ENCODE data around the gene LDB2.

GRCh38 chr4:16706251-16706650 lies 192.2 kb downstream of the LDB2 start:
- TF ChIP-seq, protein P1, sequence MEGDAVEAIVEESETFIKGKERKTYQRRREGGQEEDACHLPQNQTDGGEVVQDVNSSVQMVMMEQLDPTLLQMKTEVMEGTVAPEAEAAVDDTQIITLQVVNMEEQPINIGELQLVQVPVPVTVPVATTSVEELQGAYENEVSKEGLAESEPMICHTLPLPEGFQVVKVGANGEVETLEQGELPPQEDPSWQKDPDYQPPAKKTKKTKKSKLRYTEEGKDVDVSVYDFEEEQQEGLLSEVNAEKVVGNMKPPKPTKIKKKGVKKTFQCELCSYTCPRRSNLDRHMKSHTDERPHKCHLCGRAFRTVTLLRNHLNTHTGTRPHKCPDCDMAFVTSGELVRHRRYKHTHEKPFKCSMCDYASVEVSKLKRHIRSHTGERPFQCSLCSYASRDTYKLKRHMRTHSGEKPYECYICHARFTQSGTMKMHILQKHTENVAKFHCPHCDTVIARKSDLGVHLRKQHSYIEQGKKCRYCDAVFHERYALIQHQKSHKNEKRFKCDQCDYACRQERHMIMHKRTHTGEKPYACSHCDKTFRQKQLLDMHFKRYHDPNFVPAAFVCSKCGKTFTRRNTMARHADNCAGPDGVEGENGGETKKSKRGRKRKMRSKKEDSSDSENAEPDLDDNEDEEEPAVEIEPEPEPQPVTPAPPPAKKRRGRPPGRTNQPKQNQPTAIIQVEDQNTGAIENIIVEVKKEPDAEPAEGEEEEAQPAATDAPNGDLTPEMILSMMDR (conservative IDR thresholded peaks at IDR 0.05): no peak
- TF ChIP-seq EZH2 (IDR thresholded peaks at IDR 0.05; ENCODE audit: low read depth): no peak
